ENCODE measurements around the gene METTL17.

Gene METTL17

DNA sequence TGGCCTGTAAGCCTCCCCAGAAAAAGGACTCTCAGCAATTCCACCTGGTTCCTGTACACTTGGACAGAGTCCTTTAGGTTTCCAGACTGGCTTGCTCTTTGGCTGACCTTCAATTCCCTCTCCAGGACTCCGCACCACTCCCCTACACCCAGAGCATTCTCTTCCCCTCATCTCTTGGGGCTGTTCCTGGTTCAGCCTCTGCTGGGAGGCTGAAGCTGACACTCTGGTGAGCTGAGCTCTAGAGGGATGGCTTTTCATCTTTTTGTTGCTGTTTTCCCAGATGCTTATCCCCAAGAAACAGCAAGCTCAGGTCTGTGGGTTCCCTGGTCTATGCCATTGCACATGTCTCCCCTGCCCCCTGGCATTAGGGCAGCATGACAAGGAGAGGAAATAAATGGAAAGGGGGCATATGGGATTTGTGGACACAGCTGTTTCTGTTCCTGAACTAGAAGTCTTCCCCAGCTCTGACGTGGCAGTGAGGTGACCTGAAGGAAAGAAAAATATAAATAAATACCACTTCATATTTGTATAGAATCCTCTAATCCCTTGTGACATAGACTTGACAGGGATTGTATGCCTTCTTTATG, 53.7 kb downstream of the METTL17 start:
- no peak for DNase-seq (ENCODE audit: low read depth)

DNA sequence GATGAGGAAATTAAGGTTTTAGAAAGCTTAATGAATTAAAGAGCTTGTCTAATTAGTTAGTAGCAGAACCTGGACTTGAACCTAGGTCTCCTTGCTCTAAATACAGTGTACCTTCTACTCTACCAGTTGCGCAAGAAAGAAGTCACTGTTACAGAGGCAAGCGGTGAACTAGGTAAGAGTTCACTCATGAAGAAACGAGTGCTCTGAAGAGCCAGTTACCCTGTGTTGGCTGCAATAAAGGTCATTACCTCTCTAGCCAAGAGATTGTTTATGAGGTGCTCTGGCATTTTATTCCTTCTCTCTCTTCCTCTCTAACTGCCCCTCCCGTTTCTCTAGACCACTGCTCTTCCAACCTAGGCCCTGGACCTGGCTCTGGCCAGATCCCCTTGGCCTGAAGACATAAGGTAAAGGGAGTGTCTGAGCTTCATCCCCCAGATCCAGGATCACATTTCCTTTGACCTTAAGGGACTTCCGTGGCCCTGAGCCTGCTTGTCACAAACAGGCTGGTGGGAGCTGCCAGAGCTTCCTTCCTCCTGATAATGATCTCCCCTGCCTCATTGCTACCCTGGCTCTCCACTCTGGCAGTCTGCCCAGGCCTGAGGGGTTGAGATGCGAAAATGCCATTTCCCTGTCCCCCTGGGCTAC, 54.3 kb downstream of the METTL17 start:
- no peak for DNase-seq (ENCODE audit: low read depth)
